ENCODE data around the gene FAM124A. TPM values are rescaled to one million over a fixed set of nuclear protein-coding genes. Genes with fewer than 3 reads are reported as not detected.

Gene FAM124A
- total and polyA plus RNA-seq, 2 experiments from 2014 or later = 37.7 to 109 TPM

DNA sequence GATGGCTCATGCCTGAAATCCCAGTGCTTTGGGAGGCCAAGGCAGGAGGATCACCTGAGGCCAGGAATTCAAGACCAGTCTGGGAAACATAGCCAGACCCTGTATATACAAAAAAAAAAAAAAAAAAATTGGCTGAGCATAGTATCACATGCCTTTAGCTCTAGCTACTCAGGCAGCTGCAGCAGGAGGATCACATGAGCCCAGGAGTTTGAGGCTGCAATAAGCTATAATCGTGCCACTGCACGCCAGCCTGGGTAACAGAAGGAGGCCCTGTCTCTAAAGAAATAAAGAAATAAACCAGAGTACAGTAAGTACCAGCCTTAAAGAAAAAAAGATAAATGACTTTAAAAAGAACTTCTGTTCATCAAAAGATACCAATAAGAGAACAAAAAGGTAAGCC is 52.9 kb downstream of the FAM124A start (continued):
- TF ChIP-seq, protein P1, sequence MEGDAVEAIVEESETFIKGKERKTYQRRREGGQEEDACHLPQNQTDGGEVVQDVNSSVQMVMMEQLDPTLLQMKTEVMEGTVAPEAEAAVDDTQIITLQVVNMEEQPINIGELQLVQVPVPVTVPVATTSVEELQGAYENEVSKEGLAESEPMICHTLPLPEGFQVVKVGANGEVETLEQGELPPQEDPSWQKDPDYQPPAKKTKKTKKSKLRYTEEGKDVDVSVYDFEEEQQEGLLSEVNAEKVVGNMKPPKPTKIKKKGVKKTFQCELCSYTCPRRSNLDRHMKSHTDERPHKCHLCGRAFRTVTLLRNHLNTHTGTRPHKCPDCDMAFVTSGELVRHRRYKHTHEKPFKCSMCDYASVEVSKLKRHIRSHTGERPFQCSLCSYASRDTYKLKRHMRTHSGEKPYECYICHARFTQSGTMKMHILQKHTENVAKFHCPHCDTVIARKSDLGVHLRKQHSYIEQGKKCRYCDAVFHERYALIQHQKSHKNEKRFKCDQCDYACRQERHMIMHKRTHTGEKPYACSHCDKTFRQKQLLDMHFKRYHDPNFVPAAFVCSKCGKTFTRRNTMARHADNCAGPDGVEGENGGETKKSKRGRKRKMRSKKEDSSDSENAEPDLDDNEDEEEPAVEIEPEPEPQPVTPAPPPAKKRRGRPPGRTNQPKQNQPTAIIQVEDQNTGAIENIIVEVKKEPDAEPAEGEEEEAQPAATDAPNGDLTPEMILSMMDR (conservative IDR thresholded peaks at IDR 0.05; ENCODE audit: low read depth in 2 of 2) = no peak
- TF ChIP-seq POLR2AphosphoS5 (IDR thresholded peaks at IDR 0.05; ENCODE audit: low read depth) = no peak
- TF ChIP-seq, protein P2, sequence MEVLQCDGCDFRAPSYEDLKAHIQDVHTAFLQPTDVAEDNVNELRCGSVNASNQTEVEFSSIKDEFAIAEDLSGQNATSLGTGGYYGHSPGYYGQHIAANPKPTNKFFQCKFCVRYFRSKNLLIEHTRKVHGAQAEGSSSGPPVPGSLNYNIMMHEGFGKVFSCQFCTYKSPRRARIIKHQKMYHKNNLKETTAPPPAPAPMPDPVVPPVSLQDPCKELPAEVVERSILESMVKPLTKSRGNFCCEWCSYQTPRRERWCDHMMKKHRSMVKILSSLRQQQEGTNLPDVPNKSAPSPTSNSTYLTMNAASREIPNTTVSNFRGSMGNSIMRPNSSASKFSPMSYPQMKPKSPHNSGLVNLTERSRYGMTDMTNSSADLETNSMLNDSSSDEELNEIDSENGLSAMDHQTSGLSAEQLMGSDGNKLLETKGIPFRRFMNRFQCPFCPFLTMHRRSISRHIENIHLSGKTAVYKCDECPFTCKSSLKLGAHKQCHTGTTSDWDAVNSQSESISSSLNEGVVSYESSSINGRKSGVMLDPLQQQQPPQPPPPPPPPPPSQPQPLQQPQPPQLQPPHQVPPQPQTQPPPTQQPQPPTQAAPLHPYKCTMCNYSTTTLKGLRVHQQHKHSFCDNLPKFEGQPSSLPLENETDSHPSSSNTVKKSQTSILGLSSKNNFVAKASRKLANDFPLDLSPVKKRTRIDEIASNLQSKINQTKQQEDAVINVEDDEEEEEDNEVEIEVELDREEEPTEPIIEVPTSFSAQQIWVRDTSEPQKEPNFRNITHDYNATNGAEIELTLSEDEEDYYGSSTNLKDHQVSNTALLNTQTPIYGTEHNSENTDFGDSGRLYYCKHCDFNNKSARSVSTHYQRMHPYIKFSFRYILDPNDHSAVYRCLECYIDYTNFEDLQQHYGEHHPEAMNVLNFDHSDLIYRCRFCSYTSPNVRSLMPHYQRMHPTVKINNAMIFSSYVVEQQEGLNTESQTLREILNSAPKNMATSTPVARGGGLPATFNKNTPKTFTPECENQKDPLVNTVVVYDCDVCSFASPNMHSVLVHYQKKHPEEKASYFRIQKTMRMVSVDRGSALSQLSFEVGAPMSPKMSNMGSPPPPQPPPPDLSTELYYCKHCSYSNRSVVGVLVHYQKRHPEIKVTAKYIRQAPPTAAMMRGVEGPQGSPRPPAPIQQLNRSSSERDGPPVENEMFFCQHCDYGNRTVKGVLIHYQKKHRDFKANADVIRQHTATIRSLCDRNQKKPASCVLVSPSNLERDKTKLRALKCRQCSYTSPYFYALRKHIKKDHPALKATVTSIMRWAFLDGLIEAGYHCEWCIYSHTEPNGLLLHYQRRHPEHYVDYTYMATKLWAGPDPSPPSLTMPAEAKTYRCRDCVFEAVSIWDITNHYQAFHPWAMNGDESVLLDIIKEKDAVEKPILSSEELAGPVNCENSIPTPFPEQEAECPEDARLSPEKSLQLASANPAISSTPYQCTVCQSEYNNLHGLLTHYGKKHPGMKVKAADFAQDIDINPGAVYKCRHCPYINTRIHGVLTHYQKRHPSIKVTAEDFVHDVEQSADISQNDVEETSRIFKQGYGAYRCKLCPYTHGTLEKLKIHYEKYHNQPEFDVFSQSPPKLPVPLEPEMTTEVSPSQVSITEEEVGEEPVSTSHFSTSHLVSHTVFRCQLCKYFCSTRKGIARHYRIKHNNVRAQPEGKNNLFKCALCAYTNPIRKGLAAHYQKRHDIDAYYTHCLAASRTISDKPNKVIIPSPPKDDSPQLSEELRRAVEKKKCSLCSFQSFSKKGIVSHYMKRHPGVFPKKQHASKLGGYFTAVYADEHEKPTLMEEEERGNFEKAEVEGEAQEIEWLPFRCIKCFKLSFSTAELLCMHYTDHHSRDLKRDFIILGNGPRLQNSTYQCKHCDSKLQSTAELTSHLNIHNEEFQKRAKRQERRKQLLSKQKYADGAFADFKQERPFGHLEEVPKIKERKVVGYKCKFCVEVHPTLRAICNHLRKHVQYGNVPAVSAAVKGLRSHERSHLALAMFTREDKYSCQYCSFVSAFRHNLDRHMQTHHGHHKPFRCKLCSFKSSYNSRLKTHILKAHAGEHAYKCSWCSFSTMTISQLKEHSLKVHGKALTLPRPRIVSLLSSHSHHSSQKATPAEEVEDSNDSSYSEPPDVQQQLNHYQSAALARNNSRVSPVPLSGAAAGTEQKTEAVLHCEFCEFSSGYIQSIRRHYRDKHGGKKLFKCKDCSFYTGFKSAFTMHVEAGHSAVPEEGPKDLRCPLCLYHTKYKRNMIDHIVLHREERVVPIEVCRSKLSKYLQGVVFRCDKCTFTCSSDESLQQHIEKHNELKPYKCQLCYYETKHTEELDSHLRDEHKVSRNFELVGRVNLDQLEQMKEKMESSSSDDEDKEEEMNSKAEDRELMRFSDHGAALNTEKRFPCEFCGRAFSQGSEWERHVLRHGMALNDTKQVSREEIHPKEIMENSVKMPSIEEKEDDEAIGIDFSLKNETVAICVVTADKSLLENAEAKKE (CRISPR knock-in tag; IDR thresholded peaks at IDR 0.05) = no peak

DNA sequence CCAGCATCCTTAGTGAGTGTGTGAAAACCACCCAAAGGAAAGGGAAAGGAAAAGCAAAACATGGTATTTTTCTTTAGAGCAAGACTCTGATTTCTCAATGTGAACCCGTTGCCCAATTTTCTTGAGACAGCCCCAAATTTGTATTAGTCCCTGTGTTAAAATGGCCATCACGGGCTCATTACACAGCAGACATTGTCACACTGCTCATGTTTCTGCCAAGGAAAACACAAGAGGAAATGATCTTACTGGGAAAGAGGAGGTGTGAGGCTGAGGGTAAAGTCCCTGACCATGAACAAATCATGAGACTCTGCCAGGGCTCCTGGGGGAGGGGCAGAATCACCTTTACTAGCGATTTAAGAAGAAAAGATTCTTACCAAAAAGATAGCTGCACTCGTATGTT is 54.4 kb downstream of the FAM124A start:
- DNase-seq (ENCODE audit: low spot score) = no peak
- H4K20me1 ChIP-seq (replicated peaks; ENCODE audit: insufficient read depth) = peaks cover 15% of the 10 kb centered on the region; the same call in 1 of the 2 replicates
- H3F3A ChIP-seq (replicated peaks; ENCODE audit: low read depth) = 0 out of 2 replicates have a peak, but pooled peaks cover 7% of the 10 kb centered on the region
- TF ChIP-seq POLR2AphosphoS5 (IDR thresholded peaks at IDR 0.05; ENCODE audit: low read depth) = no peak
- H3K4me2 ChIP-seq = no peak overlapping the region
- H3K36me3 ChIP-seq (ENCODE audit: insufficient read depth) = peaks cover 24% of the 10 kb centered on the region
- ATAC-seq = no peak
- Mint-ChIP-seq H3K9me3 (no peaks in the 10 kb centered on the region), H3K36me3 (ENCODE audit: low read depth) (peaks cover 37% of the 10 kb centered on the region), H3K27ac (no peak overlapping the region), H3K4me3 (no peak overlapping the region), H3K4me1 (peaks cover 47% of the 10 kb centered on the region), H3K27me3 (ENCODE audit: insufficient read depth, low read depth, poor library complexity) (peaks cover 9% of the 10 kb centered on the region)
- H2AFZ ChIP-seq = no peak overlapping the region
- H3K27ac ChIP-seq (ENCODE audit: low read depth) = no peak overlapping the region
- H3K27me3 ChIP-seq (ENCODE audit: insufficient read depth) = no peaks in the 10 kb centered on the region
- H3K79me2 ChIP-seq (replicated peaks; ENCODE audit: insufficient read depth) = peaks cover 4% of the 10 kb centered on the region
- H3K9me2 ChIP-seq (ENCODE audit: insufficient read depth) = no peaks in the 10 kb centered on the region
- no peak overlapping the region for H3K4me3 ChIP-seq
- peaks cover 31% of the 10 kb centered on the region for H3K4me1 ChIP-seq (ENCODE audit: insufficient read depth)
